Stomach (tissue), 9 donors: ENCODE data around the gene DOCK3. TPM values are rescaled to one million over a fixed set of nuclear protein-coding genes. Genes with fewer than 3 reads are reported as not detected.
"Not testable (repeated sequence)": the region's sequence is repeated elsewhere in the genome, so short reads cannot be mapped to it uniquely, and the experiment has no call there.

Experiments used
- DNase-seq, 2 donors: peaks; one replicate each; pipeline versions ENCODE4 v3.0.0 to v3.0.0-alpha.2; 2013 to 2019
- H3K27ac ChIP-seq, 5 donors: fragments of 200-600 bp in 4 of 5; sonication (generic) in 4 of 5; one replicate each; pipeline ENCODE4 v1.5.1; 2013 to 2019; ENCODE audit warnings: mild to moderate bottlenecking in 1 of 5, moderate library complexity in 1 of 5
- H3K27me3 ChIP-seq, 3 donors: fragments of 200-600 bp; sonication (generic); one replicate each; pipeline ENCODE4 v1.5.1; 2017 to 2019; ENCODE audit warnings: mixed run types in 1 of 3
- H3K36me3 ChIP-seq, 4 donors: fragments of 200-600 bp; sonication (generic); 1 replicate in 3 of 4; 2 replicates in 1 of 4; pipeline ENCODE4 v1.5.1; 2016 to 2019
- H3K4me1 ChIP-seq, 4 donors: fragments of 200-600 bp; sonication (generic); one replicate each; pipeline ENCODE4 v1.5.1; 2016 to 2019
- H3K4me3 ChIP-seq, 4 donors: fragments of 200-600 bp; sonication (generic) in 3 of 4; one replicate each; pipeline ENCODE4 v1.5.1; 2016 to 2019; ENCODE audit warnings: mild to moderate bottlenecking in 1 of 4
- H3K9me3 ChIP-seq, 4 donors: fragments of 200-600 bp; sonication (generic); one replicate each; pipeline ENCODE4 v1.5.1; 2016 to 2019
- EP300 ChIP-seq: sonication (generic); formaldehyde crosslinking; IDR thresholded peaks from one replicate; pipeline ENCODE4 v1.6.1; 2017; ENCODE audit warnings: antibody characterized with exemption
- POLR2A ChIP-seq, 4 donors: fragments of 450-650 bp; IDR thresholded peaks; one replicate each; pipeline ENCODE4 v1.6.1; 2016; ENCODE audit warnings: antibody characterized with exemption in 4 of 4, control low read depth in 2 of 4, mild to moderate bottlenecking in 1 of 4, moderate library complexity in 1 of 4
- POLR2AphosphoS5 ChIP-seq, 3 donors: sonication (generic); formaldehyde crosslinking; IDR thresholded peaks; one replicate each; pipeline ENCODE4 v1.6.1; 2016; ENCODE audit warnings: antibody characterized with exemption in 3 of 3
- WGBS, 5 donors: extraction: QIAGEN DNeasy Blood & Tissue Kit in 3 of 5; methylation state at CpG; one replicate each; pipeline versions ENCODE4 v1.1.5 to v1.1.7; 2013 to 2018; 5-methylcytosine and 5-hydroxymethylcytosine counted together
- intact Hi-C: fragments of 100-400 bp; cut with DNase I; formaldehyde crosslinking; loops from one replicate; pipeline ENCODE4 v1.15.1; 2023; ENCODE audit warnings: low total_unique reads
- polyA plus RNA-seq, 3 donors: library from polyadenylated mRNA; stranded (reverse); fragments of 200-250 nt; gene quantifications; one replicate each; pipeline ENCODE4 v1.2.3, GENCODE V29; 2013
- total RNA-seq, 5 donors: library from RNA; depleted of rRNA; stranded (reverse); fragments of >200 nt; gene quantifications; one replicate each; pipeline versions ENCODE4 v1.1.0 to v1.2.3, GENCODE V29; 2014 to 2016
- TF ChIP-seq, protein P1 (sequence below), 7 experiments: fragments of 450-650 bp in 4 of 7; fragments of 200-600 bp in 3 of 7; sonication (generic) in 3 of 7; IDR thresholded peaks; one replicate each; pipeline ENCODE4 v1.5.1; 2016 to 2019; ENCODE audit warnings: antibody characterized with exemption in 7 of 7, control low read depth in 2 of 7, mild to moderate bottlenecking in 1 of 7
- donor health status: healthy with polysubstance abuse.
- donor health status: Bipolar disorder and iron deficiency.
- donor health status: healthy.

Gene DOCK3
- total and polyA plus RNA-seq, 8 donors = 0.06 to 2.3 (median 1.0) TPM; not detected in 2

DNA sequence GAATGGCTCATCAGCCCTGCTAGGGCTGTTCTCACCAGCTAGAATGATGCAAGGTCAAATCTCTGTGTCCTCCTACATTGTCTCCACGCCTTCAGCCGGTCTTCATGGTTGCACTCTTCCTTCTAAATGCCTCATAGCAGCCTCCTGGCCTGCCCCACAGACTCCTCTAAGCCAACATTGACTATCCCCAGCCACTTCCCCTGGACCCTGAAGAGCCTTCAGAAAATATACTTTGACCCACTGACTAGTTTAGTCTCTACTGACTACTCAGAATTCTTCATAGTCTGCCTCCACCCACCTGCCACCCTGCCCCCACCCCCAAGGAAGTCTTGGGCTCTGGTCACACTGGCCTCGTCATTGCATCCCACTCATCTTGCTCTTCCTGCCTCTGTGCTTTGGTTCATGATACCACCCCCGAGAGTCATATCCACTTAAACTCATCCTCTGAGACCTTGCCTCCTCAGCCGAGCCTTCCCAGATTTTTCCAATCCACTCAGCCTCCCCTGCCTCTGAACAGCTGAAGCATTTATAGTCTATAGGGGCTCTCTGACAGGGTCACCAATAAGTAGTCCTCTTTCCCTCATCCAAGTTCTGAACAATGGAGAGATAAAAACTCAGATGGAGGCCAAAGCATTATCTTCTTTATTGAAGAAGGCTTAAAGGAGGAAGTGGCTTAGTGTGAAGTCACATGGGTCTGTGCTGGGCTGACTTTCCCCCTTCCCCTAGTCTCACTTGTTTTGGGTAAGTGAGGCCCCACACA, 9.5 kb upstream of the DOCK3 start:
- no peak for DNase-seq

DNA sequence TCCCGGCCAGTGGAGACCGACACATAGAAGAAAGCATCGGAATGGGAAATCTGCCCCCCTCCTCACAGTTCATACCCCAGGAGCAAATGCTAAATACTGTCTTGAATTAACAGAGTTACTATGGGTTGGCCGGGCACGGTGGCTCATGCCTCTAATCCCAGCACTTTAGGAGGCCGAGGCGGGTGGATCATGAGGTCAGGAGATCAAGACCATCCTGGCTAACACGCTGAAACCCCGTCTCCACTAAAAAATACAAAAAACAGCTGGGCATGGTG, 8.9 kb upstream of the DOCK3 start:
- H3K27ac ChIP-seq, H3K4me1 ChIP-seq, H3K9me3 ChIP-seq, H3K36me3 ChIP-seq, intact Hi-C loops, H3K27me3 ChIP-seq, DNase-seq, H3K4me3 ChIP-seq: not testable (repeated sequence)
- 63 to 87% (median 84%) methylated on average over 9 of the region's 9 CpGs for WGBS, 5 donors

More for the DNA sequence above, 9.5 kb upstream of the DOCK3 start:
- no peak for TF ChIP-seq EP300
- no peak for TF ChIP-seq POLR2AphosphoS5 (IDR thresholded peaks at IDR 0.05)
- TF ChIP-seq POLR2A (IDR thresholded peaks at IDR 0.05) = no peak
- TF ChIP-seq, protein P1, sequence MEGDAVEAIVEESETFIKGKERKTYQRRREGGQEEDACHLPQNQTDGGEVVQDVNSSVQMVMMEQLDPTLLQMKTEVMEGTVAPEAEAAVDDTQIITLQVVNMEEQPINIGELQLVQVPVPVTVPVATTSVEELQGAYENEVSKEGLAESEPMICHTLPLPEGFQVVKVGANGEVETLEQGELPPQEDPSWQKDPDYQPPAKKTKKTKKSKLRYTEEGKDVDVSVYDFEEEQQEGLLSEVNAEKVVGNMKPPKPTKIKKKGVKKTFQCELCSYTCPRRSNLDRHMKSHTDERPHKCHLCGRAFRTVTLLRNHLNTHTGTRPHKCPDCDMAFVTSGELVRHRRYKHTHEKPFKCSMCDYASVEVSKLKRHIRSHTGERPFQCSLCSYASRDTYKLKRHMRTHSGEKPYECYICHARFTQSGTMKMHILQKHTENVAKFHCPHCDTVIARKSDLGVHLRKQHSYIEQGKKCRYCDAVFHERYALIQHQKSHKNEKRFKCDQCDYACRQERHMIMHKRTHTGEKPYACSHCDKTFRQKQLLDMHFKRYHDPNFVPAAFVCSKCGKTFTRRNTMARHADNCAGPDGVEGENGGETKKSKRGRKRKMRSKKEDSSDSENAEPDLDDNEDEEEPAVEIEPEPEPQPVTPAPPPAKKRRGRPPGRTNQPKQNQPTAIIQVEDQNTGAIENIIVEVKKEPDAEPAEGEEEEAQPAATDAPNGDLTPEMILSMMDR (IDR thresholded peaks at IDR 0.05) = no peak
- Histone ChIP-seq H3K9me3 (no peaks in the 10 kb centered on the region), H3K4me1 (no peaks in the 10 kb centered on the region), H3K36me3 (no peaks in the 10 kb centered on the region), H3K27me3 (no peaks in the 10 kb centered on the region), H3K4me3 (no peak overlapping the region), H3K27ac (no peak overlapping the region)
- intact Hi-C loops = no loop called here
- WGBS, 5 donors = 78 to 86% (median 85%) methylated on average over 5 of the region's 5 CpGs

DNA sequence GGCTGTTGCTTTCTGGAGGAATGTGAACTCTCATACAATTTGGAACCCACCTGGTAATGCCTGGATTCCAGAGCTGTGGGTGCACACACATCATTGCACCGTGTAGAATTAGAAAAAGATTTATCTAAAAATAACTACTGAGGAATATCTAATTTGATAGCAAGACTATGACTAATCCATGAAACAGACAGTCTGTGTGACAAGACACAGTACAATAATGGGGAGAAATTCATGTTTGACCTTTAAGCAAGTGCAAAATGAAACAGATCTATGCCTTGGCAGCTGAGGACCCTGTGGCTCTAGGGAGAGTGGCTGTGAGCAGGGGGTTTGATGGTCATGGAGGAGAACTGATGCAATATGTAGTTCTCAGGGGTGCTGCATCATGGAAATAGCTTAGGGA, 7.9 kb upstream of the DOCK3 start:
- no peaks in the 10 kb centered on the region for H3K9me3 ChIP-seq
- no peaks in the 10 kb centered on the region for H3K36me3 ChIP-seq
- H3K27me3 ChIP-seq = no peaks in the 10 kb centered on the region
- H3K4me3 ChIP-seq = no peak overlapping the region
- TF ChIP-seq POLR2A (IDR thresholded peaks at IDR 0.05) = no peak
- 13 to 42% (median 31%) methylated on average over 1 of the region's 1 CpG for WGBS, 5 donors
- no peak overlapping the region for H3K27ac ChIP-seq
- no peak for DNase-seq
- no peaks in the 10 kb centered on the region for H3K4me1 ChIP-seq
- intact Hi-C loops = no loop called here

DNA sequence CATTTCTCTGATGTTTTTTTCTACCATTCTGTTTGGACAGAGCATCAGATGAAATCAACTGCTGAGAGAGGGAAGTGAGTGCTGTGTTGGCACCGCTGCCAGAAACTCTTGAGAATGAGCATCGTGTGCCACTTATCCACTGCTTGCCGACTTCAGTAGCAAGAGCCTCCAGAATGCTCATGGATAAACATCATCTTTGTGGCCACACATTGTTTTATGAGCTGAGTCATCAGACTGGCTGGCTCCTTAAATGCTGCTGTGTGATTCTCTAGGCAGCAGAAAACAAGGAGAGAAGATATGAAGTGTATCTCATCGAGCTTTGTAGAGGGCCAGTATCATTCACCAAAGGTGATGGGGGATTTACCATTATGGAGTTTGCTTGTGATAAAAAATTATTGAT, 3.4 kb upstream of the DOCK3 start:
- H3K27ac ChIP-seq = no peak overlapping the region
- intact Hi-C loops = no loop called here
- no peaks in the 10 kb centered on the region for H3K9me3 ChIP-seq
- WGBS, 5 donors = 54 to 65% (median 57%) methylated on average over 4 of the region's 4 CpGs
- no peaks in the 10 kb centered on the region for H3K36me3 ChIP-seq
- TF ChIP-seq POLR2A (IDR thresholded peaks at IDR 0.05) (no peak), POLR2AphosphoS5 (IDR thresholded peaks at IDR 0.05) (no peak), EP300 (no peak)
- TF ChIP-seq, protein P1 (IDR thresholded peaks at IDR 0.05) = no peak
- no peak for DNase-seq
- H3K4me1 ChIP-seq = peaks cover 11 to 15% (median 12%) of the 10 kb centered on the region in 4 donors
- H3K27me3 ChIP-seq = peaks cover 0 to 43% (median 28%) of the 10 kb centered on the region in 3 donors
- H3K4me3 ChIP-seq = no peak overlapping the region

DNA sequence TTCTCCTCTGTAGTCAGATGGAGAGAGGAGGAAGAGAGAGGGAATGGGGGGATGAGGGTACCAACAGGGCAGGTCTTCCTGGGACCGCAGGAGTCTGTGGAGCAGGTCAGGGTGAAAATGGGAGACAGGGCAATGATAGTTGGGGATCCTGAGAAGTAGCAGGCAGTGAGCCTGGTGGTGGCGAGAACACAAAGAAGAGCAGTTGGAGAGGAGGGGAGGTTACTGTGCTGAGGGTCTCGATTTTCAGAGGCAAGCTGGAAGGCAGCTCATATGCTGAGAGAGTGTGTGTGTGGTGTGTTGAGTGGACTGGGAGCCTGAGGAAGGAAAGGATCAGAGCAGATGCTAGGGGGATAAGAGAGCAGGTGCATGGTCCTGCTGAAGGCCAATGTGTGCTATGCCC, 2.1 kb upstream of the DOCK3 start:
- intact Hi-C loops = no loop called here
- DNase-seq = no peak
- H3K4me1 ChIP-seq = peaks cover 11 to 15% (median 12%) of the 10 kb centered on the region in 4 donors

More for the DNA sequence above, 2.1 kb upstream of the DOCK3 start:
- no peaks in the 10 kb centered on the region for H3K9me3 ChIP-seq
- no peak overlapping the region for H3K27ac ChIP-seq
- H3K36me3 ChIP-seq = no peaks in the 10 kb centered on the region
- no peak overlapping the region for H3K4me3 ChIP-seq
- TF ChIP-seq EP300 = no peak
- no peak for TF ChIP-seq POLR2A (IDR thresholded peaks at IDR 0.05)
- TF ChIP-seq, protein P1 (IDR thresholded peaks at IDR 0.05) = no peak
- TF ChIP-seq POLR2AphosphoS5 (IDR thresholded peaks at IDR 0.05) = no peak
- WGBS, 5 donors = 84 to 88% (median 86%) methylated on average over 3 of the region's 3 CpGs
- H3K27me3 ChIP-seq = peaks cover 0 to 56% (median 41%) of the 10 kb centered on the region in 3 donors
